ENCODE data around the gene NR3C1.

Gene NR3C1

DNA sequence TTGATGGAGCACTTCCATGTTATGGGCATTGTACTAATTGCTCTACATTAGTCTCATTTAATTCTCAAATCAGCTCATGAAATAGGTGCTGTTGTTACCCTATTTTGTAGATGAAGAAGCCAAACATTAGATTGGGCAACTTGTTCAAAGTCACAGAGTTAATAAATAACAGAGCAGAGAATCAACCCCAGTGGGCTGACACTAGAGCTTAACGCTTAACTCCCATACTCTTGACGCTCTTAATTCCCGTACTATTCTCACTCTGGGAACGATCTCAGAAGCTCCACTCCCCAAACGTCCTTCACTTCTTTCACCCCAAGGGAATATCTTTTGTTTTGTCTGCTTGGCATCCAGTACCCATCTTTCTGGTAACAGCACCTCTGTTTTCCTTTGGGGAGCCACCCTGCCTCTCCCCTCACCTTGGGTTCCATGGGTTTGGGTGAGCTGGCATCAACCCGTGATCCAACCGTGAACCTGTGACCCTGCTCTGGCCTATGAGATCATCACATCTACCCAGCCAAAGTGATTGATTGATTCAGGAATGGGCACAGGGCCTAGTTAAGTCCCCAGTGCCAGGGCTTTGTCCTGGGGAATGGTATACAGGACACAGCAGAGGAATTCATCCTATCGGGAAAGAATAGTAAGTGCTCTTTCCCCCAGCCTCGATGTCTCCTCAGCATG lies 169.2 kb downstream of the NR3C1 start:
- no peak for DNase-seq (ENCODE audit: low read depth in 3 of 3)

DNA sequence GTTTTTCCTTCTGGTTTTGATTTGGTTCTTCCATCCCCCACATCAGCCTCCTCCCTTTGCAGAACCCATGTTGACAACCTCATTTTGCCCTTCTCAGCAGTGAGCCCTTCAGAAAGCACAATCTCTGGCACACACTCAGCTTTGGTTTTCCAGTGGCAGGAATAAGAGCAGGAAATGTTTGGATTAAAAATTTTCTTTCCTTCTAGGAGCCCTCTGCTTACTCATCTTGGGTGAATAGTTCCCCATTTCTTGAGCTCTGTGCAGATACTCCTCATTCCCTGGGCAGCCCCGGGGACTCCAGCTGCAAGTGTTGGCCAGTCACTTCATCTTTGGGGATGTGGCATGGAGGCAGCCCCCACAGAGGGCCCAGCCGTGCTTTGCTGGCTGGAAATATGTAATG lies 170.5 kb downstream of the NR3C1 start:
- DNase-seq (ENCODE audit: low read depth in 3 of 3) = no peak

DNA sequence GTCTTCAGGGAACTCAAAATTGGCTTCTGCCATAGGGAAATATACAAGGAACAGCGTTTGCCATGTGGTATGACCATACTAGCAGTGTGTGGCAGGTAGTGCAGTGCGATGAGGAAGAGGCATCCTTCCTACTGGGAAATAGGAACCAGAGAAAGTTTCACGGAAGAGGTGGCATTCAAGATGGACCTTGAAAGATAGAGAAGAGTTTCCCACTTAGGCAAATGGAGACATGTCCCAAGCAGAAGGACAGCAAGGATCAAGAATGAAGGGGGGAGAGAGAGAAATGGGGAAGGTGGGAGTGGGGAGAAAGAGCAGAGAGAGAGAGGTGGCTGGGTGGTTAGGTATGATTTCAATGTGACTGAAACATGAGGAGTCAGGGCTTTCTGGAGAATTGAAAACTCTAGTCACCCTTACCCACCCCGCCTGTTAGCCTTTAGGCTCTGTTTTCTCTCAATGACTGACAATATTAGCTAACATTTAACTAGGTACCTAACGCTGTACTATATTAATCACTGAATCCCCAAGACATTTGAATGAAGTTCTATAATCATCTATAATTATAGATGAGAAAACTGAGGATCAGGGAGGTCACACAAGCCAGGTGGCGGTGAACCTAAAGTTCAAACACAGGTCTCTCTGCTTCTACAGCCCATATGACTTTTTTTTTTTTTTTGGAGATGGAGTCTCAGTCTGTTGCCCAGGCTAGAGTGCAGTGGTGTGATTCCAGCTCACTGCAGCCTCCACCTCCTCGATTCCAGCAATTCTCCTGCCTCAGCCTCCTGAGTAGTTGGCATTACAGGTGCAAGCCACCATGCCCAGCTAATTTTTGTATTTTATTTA lies 171.3 kb downstream of the NR3C1 start:
- DNase-seq (ENCODE audit: low read depth in 3 of 3) = no peak

DNA sequence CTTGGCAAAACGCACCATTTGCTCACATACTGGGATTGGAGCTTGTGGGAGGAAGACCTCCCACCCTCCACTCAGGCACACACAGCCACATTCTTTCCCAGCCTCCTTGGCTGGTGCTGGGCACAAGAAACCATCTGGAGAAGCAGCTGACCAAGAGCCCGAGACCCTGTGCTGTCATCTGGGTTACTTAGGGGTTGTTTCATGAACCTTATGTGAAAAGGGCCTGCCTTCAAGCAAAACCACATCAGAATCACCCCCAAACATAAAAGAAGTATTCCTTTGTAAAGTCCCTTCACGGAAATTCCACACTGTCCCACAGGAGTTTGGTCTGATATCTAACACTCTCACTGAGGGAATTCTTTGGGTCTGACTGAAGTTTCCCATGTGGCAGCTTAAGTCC lies 172.1 kb downstream of the NR3C1 start:
- no peak for DNase-seq (ENCODE audit: low read depth in 3 of 3)

DNA sequence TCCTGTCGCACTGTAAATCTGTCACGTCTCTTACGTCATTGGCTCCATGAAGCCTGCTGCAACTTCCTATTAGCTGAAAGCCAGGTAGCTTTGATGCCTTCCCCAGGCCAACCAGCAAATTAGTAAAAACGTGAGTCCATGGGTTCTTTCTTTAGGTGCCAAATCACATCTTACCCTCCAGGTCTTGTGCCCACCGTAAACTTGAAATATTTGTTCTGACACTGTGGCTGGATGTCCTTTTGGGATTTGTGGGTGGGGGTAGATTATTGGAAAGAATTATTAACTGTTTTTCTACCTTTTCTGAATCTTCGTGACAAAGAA lies 172.8 kb downstream of the NR3C1 start:
- no peak for DNase-seq (ENCODE audit: low read depth in 3 of 3)

DNA sequence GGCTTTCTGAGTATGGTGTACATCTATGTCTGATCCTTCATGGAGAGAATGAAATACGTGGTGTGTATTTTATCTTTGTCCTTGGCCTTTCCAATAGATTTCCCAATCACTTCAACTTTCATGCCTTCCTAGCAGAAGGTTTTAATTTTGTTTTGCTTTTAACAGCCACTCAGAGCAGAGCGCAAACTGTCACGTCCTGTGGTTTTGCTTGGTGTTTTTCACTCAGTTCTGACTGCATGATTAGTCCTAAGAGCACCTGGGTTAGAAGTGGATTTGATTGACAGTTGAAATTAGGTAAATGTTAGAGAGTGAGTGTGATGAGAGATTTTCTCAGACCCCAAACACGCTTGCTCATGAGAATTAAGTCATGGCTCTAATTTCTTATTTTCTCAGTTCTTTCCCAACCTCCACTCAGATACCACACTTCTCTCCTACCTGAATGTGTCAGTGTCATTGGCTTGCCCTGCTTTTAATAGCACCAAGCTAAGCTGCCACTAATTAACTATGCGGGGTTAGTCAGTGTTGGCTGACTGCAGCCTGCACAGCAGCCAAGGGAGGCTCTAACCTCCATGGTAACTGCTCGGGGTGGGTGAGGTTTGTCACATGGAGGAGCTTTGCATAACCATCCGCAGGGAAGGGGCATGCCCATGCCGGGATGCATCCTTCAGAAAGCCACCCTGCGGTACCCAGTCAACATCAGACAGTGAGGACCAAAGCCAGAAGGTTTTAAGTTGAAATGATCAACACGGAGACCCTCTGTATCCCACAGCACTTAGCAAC lies 173.4 kb downstream of the NR3C1 start:
- DNase-seq (ENCODE audit: low read depth in 3 of 3) = no peak

DNA sequence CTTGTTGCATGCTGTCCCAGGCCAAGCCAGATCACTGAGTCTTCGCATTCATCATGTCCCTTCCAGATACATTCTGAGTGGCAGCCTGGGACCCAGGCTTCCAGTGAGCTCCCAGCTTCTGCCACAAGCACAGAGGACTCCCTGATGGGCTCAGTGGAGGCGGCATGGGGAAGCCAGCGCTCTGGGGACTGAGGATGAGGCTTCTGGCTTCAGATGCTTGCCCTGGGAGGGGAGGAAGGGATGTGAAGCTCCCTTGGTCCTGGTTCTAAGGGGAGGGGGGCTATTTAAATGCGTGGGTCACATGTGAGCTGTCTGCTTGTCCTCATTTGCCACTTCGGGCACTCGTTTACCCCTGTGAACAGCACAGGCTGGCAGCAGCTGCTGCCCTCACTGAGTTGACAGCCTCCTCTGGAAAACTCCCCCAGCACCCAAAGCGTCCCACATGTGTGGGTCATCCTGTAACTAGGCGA lies 174.0 kb downstream of the NR3C1 start:
- DNase-seq (ENCODE audit: low read depth in 3 of 3) = no peak

DNA sequence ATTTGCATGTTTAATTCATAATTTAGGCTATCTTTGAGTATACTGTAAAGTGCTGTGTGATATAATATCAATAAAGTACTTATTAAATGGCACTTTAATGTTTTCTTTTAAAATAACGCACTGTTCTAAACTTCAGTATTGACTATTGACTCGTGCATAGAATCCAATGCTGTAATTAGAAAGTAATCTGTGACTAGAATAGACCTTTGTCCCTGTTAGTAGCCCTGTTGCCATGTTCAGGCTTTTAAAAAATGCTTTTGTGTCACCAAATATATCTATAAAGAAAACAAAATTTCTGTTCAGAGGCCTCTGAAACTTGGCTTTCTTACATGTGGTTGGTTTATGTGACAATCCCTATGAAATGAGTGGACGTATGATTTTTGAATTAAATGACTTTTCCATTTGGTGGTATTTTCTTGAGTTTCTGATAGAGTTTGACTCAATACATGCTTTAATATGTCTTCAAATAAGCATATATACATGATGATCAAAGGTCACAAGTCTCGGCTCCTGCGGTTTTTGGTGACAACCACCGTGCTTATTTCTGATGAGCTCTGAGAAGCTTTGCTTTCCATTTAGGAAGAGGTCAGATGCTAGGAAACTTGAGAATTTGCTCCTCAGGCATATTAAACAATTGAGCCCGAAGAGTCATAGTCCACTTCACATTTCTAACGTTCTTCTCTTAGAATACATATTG lies 174.7 kb downstream of the NR3C1 start:
- DNase-seq (ENCODE audit: low read depth in 3 of 3) = no peak

Measured in stimulated activated CD4-positive, alpha-beta T cell treated with anti-CD3 and anti-CD28 coated beads, TNF-alpha, amount 100 ng/mL, for 4 hours (primary cell).